Cardiac septum (tissue), 1 donor: ENCODE results near the gene TSPAN1. TPM values are rescaled to one million over a fixed set of nuclear protein-coding genes. Genes with fewer than 3 reads are reported as not detected.

Experiments used
- total RNA-seq: library from RNA; stranded (reverse); fragmentation: NEBNext Ultra II Directional; extraction: Animal tissue kit (Norgen Biotek cat#: 25700); gene quantifications from one replicate; pipeline ENCODE4 v1.2.1, GENCODE V29; 2021
- donor health status: DM: no; HTN: no; CAD: no.

TSPAN1 gene
- total RNA-seq, 1 donor from 2014 or later, result 3.0 TPM

Other genes starting within 250 kb of the TSPAN1 start
- 55.3 TPM for gene PIK3R3, start 42.5 kb upstream of the TSPAN1 start, total RNA-seq
- not detected for gene P3R3URF, start 1.4 kb downstream of the TSPAN1 start, total RNA-seq
- 139 TPM for gene POMGNT1, start 23.3 kb downstream of the TSPAN1 start, total RNA-seq
- gene LURAP1, start 28.2 kb downstream of the TSPAN1 start, total RNA-seq, result 11.9 TPM
- 0.97 TPM for gene RAD54L, start 72.7 kb downstream of the TSPAN1 start, total RNA-seq
- gene LRRC41, start 128.5 kb downstream of the TSPAN1 start, total RNA-seq, result 52.5 TPM
- gene UQCRH, start 128.6 kb downstream of the TSPAN1 start, total RNA-seq, result 907 TPM
- gene NSUN4, start 165.7 kb downstream of the TSPAN1 start, total RNA-seq, result 18.5 TPM
- 0.97 TPM for gene FAAH, start 219.2 kb downstream of the TSPAN1 start, total RNA-seq